ENCODE results near the gene SETD7.
A peak's percentile ranks its signal among the peaks of the same experiment; 100 is the strongest.

Gene SETD7

DNA sequence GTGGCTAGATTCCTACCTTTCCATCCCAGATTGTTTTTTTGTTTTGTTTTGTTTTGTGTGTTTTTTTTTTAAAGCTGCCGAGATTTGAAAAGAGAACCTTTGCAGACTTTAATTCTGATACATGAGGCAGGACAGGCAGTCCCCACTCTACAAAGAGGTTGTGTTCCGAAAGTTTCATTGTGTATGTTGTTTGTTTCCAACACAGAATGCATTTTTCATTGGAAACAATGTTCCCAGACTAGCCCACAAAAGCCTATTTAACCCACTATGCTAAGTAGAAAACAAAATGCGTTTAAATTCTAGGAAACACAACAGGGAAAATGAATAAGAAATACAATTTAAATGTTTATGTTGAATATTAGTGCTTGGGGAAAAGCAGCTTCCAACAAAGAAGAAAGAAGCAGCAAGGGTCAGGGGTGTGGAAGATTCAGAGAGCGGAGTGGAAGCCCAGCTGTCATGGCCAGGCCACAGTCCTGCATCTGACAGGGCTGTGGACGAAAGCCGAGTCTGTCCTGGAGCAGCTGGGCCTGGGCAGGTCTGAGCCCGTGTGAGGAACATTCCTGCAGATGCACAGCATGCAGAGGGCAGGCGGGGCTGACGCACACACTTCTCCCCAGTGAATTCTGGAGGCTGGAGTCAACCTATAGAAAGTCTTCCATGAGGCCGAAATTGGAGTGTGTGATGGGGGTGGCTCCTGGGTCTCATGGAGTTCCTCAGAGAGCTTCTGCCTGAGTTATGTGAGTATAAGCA, 12.4 kb upstream of the SETD7 start:
- no peak for DNase-seq

DNA sequence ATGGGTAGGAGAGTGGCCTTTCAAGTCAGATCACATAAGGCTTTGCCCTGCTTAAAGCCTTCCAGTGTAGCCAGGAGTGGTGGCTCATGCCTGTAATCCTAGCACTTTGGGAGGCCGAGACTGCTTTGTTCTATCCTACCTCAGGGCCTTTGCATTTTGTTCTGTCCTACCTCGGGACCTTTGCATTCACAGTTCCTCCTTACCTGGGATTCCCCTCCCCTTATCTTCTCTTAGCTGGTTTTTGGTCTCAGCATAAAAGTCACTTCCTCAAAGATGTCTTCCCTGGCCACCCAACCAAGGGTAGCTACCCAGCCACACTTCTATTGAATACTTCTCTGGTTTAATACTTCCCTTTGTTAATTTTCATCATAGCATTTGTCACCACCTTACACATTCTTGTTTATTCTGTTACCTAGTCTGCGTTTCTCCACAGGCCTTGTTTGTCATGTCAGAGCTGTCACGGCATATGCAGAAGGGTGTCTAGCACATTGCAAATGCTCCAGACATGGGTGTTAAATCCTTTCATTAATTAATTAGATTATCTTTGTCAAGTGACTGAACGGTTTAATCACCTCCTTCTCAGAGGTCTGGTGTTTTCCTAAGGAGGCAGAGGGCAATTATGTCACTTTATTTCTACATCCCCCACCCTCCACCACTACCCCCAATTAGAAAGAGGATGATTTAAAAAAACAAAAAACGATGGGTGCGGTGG, 11.3 kb upstream of the SETD7 start:
- DNase-seq: no peak

DNA sequence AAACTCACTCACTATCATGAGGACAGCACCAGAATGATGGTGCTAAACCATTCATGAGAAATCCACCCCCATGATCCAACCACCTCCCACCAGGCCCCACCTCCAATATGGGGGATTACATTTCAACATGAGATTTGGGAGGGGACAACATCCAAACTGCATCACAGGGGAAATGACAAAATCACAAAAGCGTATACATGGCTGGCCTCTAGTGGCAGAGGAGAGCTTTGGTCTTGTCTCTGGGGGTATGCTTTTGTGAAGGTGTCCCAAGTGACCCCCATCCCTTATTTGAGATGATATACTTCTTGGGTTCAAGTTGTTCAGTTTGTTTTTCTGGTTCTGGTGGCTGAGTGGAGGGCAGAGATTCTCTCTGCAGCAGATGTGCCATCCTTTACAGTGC, 8.5 kb upstream of the SETD7 start:
- no peak for DNase-seq

DNA sequence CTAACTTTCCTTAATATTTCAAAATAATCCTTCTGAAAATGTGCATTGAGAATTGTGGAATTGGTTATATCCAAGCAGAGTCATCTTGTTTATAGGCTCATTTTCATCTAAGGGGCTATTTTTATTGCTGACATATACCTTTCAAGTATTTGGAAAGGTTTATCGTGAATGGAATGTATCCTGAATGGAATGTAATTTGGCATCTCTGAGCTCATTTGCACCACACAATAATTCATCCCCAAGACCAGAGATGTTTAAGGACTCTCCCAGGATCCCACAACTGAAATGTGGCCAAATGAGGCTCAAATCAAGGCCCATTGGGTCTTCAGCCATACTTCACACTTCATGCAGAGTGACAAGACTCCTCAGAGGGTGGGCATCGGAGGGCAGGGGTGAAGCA, 7.5 kb upstream of the SETD7 start:
- no peak for DNase-seq

DNA sequence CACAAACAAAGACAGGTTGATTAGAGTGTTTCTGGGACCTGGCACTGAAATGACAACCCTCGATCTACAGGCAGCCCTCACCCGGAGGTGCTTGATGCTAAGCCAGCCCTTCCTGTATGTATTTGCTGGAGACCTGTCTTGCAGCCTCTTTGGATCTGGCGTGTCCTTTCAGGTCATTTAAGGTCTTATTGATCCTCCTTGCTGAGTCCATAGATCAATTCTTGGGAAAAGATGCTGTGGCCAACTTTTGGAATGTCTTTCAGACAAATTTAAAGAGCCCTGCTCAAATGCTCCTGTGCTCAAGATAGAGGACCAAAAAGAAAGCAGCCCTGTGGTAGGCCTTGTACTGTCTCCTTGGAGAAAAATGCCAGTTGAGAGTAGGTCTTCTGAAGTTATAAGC, 6.8 kb upstream of the SETD7 start:
- DNase-seq: no peak

DNA sequence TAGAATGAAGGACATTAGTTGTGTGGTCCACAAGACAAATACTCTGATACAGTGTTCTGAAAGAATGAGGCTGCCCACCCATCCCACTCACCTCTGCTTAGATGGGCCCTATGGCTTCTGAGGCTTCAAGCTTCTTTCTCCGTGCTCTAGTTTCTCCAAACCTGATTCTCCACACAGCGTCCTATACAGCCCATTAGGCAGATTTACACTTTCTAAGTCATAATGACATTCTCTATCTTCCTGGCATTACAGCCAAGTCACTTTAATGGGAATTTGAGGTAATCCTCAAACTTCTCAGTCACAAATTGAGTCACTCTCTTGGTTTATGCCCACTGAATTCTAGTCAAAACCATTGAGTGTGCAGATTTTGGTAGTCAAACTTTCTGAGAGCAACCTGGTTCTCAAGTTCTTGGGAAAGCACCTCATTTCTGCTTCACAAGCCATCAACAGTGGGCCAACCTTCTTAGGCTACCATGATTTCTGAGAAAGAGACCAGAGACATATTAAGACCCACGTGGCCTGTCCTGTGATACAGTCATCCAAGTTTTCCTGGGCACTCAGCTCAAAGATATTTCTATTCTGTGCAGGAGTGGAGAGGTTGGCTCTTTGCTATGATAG, 6.2 kb upstream of the SETD7 start:
- DNase-seq: no peak

DNA sequence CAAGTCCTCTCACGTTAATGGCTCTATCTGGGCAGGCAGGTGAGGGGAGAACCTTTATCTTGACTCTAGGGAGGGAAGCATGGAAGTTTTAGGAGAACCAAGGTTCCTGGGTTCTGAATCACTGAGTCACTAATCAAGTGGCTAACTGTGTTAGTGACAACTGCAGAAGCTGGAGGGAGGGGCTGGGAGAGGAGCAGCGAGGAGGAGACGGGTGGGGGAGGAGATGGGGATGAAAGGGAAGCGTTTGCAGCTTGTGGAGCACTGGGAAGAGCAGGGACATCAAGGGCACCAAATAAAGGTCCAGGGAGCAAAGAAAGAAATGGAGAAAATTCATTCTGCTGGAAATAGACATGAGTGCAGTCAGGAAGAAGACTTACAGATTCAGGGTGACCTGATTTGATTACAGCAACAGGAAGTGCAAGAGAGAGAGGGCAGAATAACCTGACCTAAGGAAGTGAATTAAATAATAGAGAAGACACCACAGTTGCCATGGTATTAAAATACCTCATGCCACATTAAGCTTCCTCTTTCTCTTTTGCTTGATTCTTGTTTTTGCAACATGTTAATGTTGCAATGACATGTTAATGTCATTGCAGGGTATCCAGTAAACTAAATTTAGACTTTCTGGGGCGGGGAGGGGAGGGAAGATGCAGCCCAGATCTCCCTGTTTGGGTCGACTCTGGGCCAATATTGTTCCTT, 4.5 kb upstream of the SETD7 start:
- peak; percentile 3 to 74 for DNase-seq

DNA sequence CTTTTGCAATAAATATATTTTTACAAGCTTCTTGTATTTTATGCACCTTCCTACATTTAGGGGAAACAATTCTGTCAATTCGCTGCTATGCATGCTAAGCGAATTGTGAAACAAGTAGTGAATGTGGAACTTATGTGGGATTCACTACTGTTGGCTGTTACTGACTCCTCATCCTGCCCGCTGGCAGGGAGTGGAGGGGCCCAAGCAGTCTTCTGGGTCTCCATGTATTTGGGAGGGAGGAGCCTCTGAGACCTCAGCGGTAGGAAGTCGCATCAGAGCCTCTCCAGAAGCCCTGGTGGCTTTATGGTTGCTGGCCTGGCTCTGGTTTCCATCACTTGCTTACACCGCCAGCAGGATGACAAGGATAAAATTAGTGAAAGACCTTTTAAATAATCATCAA, 3.7 kb upstream of the SETD7 start:
- no peak for DNase-seq

DNA sequence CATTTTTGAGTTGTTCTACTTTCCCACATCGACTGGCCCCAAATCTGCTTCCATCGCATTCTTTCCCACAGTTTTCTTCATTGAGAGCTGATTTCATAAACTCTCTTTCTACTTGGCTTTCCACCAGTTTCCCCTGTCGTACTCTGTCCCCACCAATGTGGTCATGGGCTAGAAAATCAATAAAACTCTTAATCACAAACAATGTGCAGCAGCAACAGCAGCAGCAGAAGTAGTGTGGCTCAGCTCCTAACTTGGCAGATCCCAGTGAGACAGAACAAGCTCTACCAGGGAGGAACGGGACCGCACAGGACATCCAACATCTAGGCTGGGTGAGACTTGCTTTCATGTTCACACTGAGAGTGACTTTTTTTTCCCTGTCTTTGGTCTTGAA, 3.1 kb upstream of the SETD7 start:
- DNase-seq: no peak

DNA sequence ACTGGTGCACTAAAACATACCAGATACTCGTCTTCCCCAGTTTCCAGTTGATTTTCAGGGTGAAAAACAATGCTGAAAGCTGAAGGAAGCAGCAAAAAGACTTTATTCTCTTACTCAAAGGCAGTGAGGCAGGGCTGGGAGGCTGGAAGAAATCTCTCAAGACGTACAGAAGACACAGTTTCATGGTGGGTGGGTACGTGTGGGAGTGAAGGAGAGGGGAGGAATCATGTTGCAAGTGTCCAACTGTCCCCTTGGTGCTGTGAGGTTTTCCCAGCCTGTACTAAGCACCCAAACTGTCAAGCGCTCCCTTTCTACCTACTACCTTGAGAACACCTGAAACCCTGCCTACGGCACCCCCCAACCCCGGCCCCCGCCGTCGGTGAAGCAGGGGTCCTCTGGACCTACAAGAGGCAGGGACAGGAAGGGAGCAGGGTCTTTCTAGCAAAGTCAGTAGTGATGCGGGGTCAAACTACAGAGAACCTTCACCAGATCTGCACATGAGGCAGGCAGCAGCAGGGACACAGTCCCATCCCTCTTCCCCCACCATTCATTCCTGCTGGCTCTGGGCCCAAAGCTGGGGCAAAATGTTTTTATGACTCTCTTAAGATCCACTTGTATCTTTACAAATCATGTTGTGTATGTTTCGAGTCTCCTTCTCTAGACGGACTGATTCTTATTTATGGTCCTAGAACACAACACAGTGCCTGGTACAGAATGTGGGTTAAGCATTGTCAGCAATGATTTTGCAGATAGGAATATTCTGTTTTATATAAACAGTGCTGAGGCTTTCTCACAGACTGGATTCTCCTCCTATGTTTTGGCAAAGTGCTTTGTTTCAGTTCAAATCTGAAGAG, 2.4 kb upstream of the SETD7 start:
- DNase-seq: no peak

DNA sequence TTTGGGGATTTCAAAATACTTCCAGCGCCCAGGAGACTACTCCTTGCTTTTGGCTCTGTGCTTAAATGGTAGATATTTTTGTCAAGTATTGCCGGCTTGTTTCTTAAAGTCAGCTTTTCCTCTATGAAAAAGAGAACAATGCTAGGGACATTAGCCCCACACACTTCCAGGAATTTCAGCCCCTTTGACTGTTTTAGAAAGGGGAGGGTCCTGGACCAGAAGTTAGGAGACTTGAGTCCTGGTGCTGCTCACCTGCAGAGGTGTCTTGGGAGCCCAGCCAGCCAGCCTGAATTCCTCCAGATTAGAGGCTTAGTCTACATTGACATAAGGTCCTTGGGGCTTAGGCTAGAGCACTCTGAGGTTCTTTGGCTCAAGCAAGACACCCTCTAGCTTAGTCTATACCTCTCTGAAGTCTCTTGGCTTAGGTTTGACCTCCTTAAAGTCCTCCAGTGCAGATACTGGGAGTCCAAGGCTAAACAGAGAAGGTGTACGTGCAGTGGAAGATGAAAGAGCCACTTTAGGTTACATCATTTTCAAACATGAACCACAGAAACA, 1.6 kb upstream of the SETD7 start:
- no peak for DNase-seq

DNA sequence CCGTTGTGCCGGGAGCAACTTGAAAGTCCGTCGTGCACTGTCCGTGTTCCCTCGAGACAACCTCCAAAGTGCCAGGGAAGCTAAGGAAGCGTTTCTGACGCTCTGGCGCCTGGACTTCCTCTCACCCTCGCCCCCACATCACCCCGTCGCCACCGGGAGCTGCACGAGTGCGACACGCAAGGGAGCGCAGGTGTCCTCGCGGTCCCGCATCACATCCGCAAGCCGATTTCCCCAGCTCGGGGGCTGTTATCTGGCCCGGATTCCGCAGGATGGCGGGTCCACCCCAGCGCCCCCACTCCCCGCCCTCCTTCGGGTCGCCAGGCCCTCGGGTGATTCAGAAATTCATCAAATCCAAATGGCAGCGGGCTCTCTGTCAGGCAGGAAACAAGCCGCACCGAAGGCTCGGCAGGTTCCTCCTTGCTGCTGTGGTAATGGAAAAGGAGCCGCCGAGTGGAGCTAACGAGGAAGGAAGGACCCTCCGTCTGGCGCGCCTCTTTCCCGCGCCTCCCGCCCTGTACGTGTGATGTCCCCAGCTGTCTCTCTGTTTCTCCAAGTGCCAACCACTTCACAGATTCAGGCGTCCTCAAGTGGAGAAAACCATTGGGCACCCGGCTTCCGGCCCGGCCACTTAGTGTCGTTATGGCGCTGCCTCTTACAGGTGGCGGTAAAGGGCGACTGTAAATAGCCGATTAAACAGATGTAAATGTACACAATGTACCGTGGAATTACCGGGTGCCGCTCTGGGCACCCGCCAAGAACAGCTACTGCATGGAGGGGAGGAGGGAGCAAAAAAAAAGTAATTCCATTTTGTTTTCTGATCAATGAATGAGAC, 921 bp upstream of the SETD7 start:
- peak; percentile 59 to 70 for DNase-seq

DNA sequence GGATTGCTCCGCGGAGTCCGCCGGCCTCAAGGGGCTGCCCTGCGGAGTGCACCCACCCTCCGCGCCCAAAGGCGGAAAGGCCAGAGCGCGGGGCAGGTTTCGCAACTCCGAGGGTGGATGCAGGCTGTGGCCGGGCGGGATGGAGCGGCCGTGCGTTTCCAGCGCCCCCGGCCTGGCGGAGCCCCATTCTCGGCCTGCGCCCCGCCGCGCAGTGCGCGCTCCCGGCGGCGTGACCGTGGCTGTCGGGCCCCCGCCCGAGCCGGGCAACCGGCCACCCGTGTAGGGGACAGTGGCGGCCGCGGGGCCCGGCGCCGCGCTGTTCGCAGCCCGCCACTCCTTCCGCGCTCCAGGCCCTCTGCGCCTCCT, 331 bp downstream of the SETD7 start:
- no peak for DNase-seq

DNA sequence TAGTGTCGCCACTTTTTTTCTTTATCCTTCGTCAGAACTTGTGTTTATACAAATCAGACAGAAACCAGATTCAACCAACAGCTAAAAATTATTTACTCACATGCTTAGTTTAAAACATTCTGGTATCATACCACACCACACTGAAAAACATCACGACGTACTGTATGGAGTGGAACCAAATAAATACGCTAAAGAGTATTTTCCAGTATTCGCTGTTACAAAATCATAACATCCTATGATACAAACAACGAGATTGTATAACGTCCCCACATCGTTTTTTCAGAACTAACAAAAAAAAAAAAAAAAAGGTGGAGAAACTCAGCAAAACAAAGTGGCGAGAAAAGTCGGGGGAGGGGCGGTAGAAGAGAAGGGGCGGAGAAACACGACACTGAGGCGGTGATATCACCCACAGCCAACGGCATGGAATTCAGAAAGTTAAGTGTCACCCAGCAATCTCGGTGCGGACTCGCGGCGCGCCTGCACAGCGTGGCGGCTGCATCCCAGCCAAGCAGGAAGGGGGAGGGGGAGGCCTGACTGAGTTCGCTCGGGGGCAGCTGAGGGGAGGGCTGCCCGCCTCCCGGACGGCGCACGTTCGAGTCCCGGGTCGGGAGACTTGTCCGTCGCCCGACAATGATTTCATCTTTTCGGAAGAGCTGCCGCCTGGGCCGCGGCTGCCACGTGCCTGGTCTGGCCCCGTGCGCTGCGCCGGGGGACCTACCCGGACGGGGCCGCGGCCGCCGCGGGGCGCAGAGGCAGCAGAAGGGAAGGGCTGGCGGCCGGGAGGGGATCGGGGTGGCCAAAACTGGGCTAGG, 920 bp downstream of the SETD7 start:
- peak; percentile 59 to 89 for DNase-seq

DNA sequence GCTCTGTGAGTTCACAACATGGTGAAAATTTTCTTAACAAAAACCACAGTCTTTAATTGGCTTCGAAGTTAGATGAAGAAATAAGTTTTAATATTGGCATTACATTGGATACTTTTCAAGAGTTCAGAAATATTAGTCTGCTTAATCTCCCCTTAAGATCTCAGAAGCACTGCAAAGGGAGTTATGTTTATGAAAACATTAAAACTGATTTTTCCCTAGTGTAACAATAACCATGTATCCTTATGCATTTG, 1.5 kb downstream of the SETD7 start:
- DNase-seq: no peak

DNA sequence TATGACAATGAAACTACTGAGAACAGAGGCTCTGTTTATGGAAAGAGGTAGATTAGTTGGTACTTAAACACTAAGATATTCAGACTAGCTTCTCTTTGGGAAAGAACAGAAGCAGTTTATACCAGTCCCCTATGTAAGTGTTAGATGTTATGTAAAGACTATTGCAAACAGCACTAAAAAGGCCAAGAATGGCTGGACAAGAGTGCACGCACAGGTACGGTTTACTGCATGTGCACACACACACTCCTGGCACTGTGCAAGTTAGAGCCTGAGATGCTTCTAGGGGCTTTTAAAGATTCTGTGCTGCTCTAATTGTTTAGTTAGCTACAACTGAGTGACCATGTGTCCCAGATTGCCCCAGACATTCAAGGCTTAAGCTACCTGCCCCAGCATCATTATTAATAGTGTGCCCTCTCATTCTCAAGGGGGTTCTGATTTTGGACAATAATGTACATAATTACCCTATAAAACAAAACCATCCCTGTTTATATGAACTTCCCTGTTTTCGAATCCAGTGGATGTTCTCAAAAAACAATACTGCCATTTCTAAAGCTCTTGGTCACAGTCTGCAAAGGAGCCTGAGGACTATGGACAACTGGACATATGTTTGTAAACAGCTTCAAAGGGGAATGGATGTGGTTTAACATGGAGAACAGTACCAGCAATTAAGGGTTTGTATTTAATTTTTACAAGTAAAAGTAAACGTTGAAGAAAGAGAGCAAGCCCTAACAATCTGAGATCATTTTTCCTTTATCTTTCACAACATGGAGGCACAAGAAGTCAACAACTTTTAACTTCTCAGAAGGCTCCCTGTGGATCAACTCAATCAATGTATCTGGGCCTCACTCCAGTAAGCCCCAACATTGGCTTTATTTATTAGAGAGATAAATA, 2.0 kb downstream of the SETD7 start:
- no peak for DNase-seq

DNA sequence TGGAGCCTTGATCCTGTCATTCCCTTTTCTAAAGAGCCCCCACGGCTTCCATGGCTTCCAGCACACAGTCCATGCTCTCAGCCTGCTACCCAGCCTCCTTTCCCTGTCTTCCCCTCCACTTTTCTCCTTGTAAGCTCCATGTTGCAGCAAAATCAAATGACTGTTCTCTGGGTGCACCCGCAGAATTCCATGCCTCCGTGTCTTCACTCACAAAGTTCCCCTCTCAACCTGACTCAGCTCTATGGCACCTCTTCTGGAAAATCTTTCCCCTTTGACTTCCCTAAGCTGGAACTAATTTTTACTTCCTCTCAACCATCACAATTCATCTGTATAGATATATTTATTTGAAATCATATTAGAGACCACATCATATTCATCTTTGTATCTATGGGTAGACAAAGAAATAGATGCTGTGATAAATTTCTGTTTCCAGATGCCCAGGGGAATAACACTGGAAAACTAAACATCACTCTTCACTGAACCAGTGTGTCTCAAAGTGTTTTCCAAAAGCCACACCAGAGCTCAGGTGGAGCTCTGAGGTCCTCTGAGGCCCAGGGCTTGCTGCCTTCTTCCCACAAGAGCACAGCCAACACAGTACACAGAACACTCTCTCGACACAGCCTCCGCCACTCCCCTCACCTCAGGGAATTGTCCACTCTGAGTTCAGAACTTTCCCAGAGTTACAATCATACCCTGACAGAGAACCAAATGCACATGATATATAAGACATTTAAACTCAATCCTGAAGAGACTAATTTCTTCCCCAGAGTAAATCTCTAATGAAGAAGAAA, 3.3 kb downstream of the SETD7 start:
- DNase-seq: no peak

DNA sequence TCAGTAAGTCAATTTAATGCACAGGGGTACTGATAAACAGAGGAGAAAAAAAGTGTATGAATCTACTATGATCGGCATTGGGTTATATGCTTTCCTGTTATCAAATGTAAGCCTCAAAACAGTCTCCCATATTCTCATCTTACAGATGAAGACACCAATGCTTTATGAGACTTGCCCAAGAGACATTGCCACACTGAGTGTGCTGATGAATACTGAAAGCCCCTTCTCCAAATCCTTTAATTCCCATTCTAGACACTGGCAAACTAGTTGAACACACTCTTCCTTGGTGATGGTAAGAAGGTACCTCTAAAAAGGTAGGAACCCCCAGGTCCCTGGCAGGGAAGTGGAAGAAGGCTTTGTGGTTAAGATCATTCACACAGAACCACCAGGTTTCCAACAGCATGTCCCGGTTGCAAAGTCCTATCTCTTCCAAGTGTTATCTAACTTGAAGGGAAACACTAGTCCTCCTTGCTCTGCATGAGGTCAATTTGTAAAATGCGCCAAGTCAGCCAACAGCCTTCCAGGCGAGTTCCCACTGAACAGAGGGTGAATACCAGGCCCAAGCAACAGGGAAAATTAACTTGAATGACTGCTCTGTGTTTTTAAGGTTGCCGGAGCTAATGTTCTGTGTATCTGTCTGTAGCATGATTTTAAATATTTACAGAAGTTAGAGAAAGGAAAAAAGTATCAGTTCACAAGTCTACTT, 5.1 kb downstream of the SETD7 start:
- DNase-seq: no peak

All from bone marrow (tissue), 2 donors.